K562 (cell line): ENCODE results near the gene KRTAP2-2. TPM values are rescaled to one million over a fixed set of nuclear protein-coding genes. Genes with fewer than 3 reads are reported as not detected.

ENCODE experiments used
- ATAC-seq: fragments of 200-7000 bp; cut with Tn5 transposase; 3 replicates; pipeline ENCODE4 v1.9.1; 2020; ENCODE audit warnings: moderate library complexity
- BruUV-seq: library from RNA; stranded (reverse); fragments of 400-500 nt; replicated peaks from 2 replicates; lab custom pipeline; 2021; lab: Mats Ljungman, UMichigan
- CTCF ChIA-PET: fragments of 300-600 bp; formaldehyde crosslinking; extraction: SDS; loops from one replicate; lab custom pipeline; 2021; ENCODE audit warnings: low intra/inter-chr PET ratio; lab: Yijun Ruan, JAX
- POLR2A ChIA-PET: fragments of 300-600, 350-650 bp; sonication (Branson Sonifier 250); formaldehyde crosslinking; extraction: SDS; loops from one replicate; lab custom pipeline; 2021; ENCODE audit warnings: antibody characterized with exemption, inconsistent platforms; lab: Yijun Ruan, JAX
- DNase-seq, 4 experiments: peaks; one replicate each; pipeline versions ENCODE4 v3.0.0 to v3.0.0-alpha.2; 2011 to 2018; ENCODE audit warnings: low spot score in 3 of 4, mixed read lengths in 3 of 4; ENCODE audit errors: extremely low read depth in 1 of 4
- FAIRE-seq: peaks from 2 replicates; lab custom pipeline; 2011; peaks lifted over from hg19 to GRCh38; lab: Jason Lieb, UNC
- H2AFZ ChIP-seq: 2 replicates; pipeline ENCODE4 v1.6.0; 2011; ENCODE audit warnings: low read depth, low read length, control low read depth, inconsistent platforms
- H3K27ac ChIP-seq: fragments of 200-600 bp; 3 replicates; pipeline ENCODE4 v1.8.0; 2011; ENCODE audit warnings: low read depth, mild to moderate bottlenecking, control low read depth, inconsistent platforms, low read length, moderate library complexity, mixed read lengths; ENCODE audit errors: extremely low read depth
- H3K27me3 ChIP-seq, 2 experiments: fragments of 300-600 bp in 1 of 2; 2 replicates in 1 of 2; 3 replicates in 1 of 2; pipeline versions ENCODE4 v1.6.0 to v1.8.0; 2011; ENCODE audit warnings: inconsistent platforms in 2 of 2, low read length in 2 of 2, mild to moderate bottlenecking in 1 of 2, mixed read lengths in 1 of 2, moderate library complexity in 1 of 2; ENCODE audit not compliant: control insufficient read depth in 2 of 2, insufficient read depth in 2 of 2
- H3K36me3 ChIP-seq: fragments of 300-600 bp; 3 replicates; pipeline ENCODE4 v1.8.0; 2011; ENCODE audit warnings: mild to moderate bottlenecking, low read length, inconsistent platforms; ENCODE audit not compliant: control insufficient read depth, insufficient read depth
- H3K4me1 ChIP-seq, 2 experiments: fragments of 200-600 bp in 1 of 2; replicated peaks in 1 of 2; 2 replicates in 1 of 2; 3 replicates in 1 of 2; pipeline versions ENCODE4 v1.5.1 to v1.8.0; 2011; ENCODE audit warnings: inconsistent platforms in 2 of 2, low read length in 2 of 2, mild to moderate bottlenecking in 1 of 2, mixed read lengths in 1 of 2, moderate library complexity in 1 of 2; ENCODE audit not compliant: control insufficient read depth in 2 of 2, insufficient read depth in 2 of 2
- H3K4me2 ChIP-seq: 2 replicates; pipeline ENCODE4 v1.6.1; 2011; ENCODE audit warnings: low read length, control low read depth, inconsistent platforms, mixed read lengths; ENCODE audit not compliant: insufficient read depth
- H3K4me3 ChIP-seq: fragments of 200-600 bp; sonication (generic), shearing (Covaris generic); 2 replicates; pipeline ENCODE4 v1.5.1; 2016; ENCODE audit warnings: control low read depth, inconsistent platforms
- H3K79me2 ChIP-seq: fragments of 200-600 bp; 3 replicates; pipeline ENCODE4 v1.8.0; 2011; ENCODE audit warnings: low read length, inconsistent platforms; ENCODE audit not compliant: control insufficient read depth, insufficient read depth
- H3K9ac ChIP-seq, 2 experiments: 2 replicates each; pipeline versions ENCODE4 v1.6.0 to v1.6.1; 2011; ENCODE audit warnings: low read depth in 2 of 2, low read length in 2 of 2, control low read depth in 1 of 2, inconsistent platforms in 1 of 2, mild to moderate bottlenecking in 1 of 2, mixed read lengths in 1 of 2; ENCODE audit not compliant: insufficient read depth in 1 of 2
- H3K9me1 ChIP-seq: one replicate; pipeline ENCODE4 v1.6.0; 2011; ENCODE audit warnings: inconsistent platforms, mild to moderate bottlenecking, low read length, moderate library complexity; ENCODE audit not compliant: control insufficient read depth, insufficient read depth
- H3K9me3 ChIP-seq: replicated peaks from 2 replicates; pipeline ENCODE4 v1.5.1; 2011; ENCODE audit warnings: low read depth, low read length, inconsistent platforms; ENCODE audit not compliant: control insufficient read depth, insufficient read depth
- H4K20me1 ChIP-seq: replicated peaks from 2 replicates; pipeline ENCODE4 v1.6.1; 2011; ENCODE audit warnings: low read length, inconsistent platforms, mixed read lengths; ENCODE audit not compliant: control insufficient read depth, insufficient read depth
- KDM2B ChIP-seq: fragments of 250-450 bp; sonication (Bioruptor Pico); IDR thresholded peaks from 2 replicates; pipeline ENCODE4 v1.8.0; 2021; ENCODE audit warnings: mild to moderate bottlenecking, moderate library complexity
- PTRF ChIP-seq: fragments of 450-650 bp; IDR thresholded peaks from 2 replicates; pipeline ENCODE4 v1.6.1; 2016; ENCODE audit warnings: mild to moderate bottlenecking, missing genetic modification characterization, missing compliant biosample characterization
- RBM39 ChIP-seq: fragments of 200-400 bp; formaldehyde crosslinking; optimal IDR thresholded peaks from 2 replicates; pipeline ENCODE3; 2018; ENCODE audit warnings: low read depth, low read length
- SREBF2 ChIP-seq: sonication (generic); formaldehyde crosslinking; IDR thresholded peaks from 2 replicates; pipeline ENCODE4 v1.4.0; 2020; ENCODE audit warnings: mild to moderate bottlenecking, missing genetic modification reagents
- ZNF253 ChIP-seq: fragments of 250-450 bp; sonication (Bioruptor Pico); conservative IDR thresholded peaks from 2 replicates; pipeline ENCODE4 v1.6.1; 2021; ENCODE audit warnings: mild to moderate bottlenecking
- ZNF408 ChIP-seq: fragments of 250-450 bp; sonication (Bioruptor Pico); IDR thresholded peaks from 2 replicates; pipeline ENCODE4 v1.4.0; 2020; ENCODE audit warnings: low read depth, mild to moderate bottlenecking, moderate library complexity
- in situ Hi-C: fragments of 300-500 bp; cut with MboI; formaldehyde crosslinking; loops from 4 replicates; pipeline ENCODE4 v1.15.0; 2018; ENCODE audit warnings: inconsistent platforms, mixed read lengths
- intact Hi-C: fragments of 100-400 bp; cut with micrococcal nuclease; formaldehyde crosslinking; loops from 2 replicates; pipeline ENCODE4 v1.14.2; 2022
- polyA plus RNA-seq, 8 experiments: library from polyadenylated mRNA; depleted of rRNA in 4 of 8; stranded (reverse) in 5 of 8; unstranded in 3 of 8; fragments of >200 nt; fragmentation: Nextera tagmentation in 2 of 8; fragmentation: Illumina TruSeq in 1 of 8; extraction: Ambion mirVana in 2 of 8; extraction: Trizol in 1 of 8; gene quantifications; 2 replicates each; pipeline versions ENCODE4 v1.2.1 to v1.2.3, GENCODE V29; 2011 to 2014; ENCODE audit warnings: inconsistent platforms in 1 of 8, missing spikeins in 1 of 8
- total RNA-seq, 7 experiments: library from RNA; depleted of rRNA in 6 of 7; stranded (reverse); fragments of >200 nt in 6 of 7; fragmentation: Illumina TruSeq in 2 of 7; extraction: Trizol in 2 of 7; gene quantifications; 2 replicates each; pipeline versions ENCODE4 v1.2.1 to v1.2.3, GENCODE V29; 2011 to 2021; ENCODE audit warnings: low replicate concordance in 1 of 7
- TF ChIP-seq, protein P1 (sequence below): IDR thresholded peaks from 3 replicates; pipeline ENCODE4 v1.6.1; 2011; ENCODE audit warnings: borderline replicate concordance, mild to moderate bottlenecking, moderate library complexity; ENCODE audit not compliant: insufficient read length; ENCODE audit errors: extremely low read depth

The KRTAP2-2 gene
- total and polyA plus RNA-seq, 9 of the 15 experiments (the other 6 are each of a cell fraction or from before 2014, with no cell fraction given) = not detected

- CTCF ChIA-PET = no interaction called here
- H2AFZ ChIP-seq = no peak overlapping the region
- 0 out of 5 replicates have a peak, but pooled peaks cover 0 to 3% of the 10 kb centered on the region in 2 experiments for H3K27me3 ChIP-seq
- intact Hi-C loops = no loop called here
- in situ Hi-C loops = no loop called here
- TF ChIP-seq PTRF (no peak), ZNF408 (CRISPR knock-in tag) (no peak), KDM2B (CRISPR knock-in tag) (no peak), ZNF253 (CRISPR knock-in tag) (no peak), RBM39 (no peak), SREBF2 (CRISPR knock-in tag) (no peak)
- TF ChIP-seq, protein P1, sequence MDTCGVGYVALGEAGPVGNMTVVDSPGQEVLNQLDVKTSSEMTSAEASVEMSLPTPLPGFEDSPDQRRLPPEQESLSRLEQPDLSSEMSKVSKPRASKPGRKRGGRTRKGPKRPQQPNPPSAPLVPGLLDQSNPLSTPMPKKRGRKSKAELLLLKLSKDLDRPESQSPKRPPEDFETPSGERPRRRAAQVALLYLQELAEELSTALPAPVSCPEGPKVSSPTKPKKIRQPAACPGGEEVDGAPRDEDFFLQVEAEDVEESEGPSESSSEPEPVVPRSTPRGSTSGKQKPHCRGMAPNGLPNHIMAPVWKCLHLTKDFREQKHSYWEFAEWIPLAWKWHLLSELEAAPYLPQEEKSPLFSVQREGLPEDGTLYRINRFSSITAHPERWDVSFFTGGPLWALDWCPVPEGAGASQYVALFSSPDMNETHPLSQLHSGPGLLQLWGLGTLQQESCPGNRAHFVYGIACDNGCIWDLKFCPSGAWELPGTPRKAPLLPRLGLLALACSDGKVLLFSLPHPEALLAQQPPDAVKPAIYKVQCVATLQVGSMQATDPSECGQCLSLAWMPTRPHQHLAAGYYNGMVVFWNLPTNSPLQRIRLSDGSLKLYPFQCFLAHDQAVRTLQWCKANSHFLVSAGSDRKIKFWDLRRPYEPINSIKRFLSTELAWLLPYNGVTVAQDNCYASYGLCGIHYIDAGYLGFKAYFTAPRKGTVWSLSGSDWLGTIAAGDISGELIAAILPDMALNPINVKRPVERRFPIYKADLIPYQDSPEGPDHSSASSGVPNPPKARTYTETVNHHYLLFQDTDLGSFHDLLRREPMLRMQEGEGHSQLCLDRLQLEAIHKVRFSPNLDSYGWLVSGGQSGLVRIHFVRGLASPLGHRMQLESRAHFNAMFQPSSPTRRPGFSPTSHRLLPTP = no peak
- TF ChIP-seq, all 486 proteins: peak for 0
- no TSS peak for BruUV-seq
- Histone ChIP-seq H3K79me2 (no peaks in the 10 kb centered on the region), H4K20me1 (no peaks in the 10 kb centered on the region), H3K4me1 (no peaks in the 10 kb centered on the region), H3K27ac (no peak overlapping the region), H3K9me1 (no peaks in the 10 kb centered on the region), H3K4me3 (no peak overlapping the region), H3K9me3 (no peaks in the 10 kb centered on the region), H3K9ac (no peak overlapping the region), H3K4me2 (no peak overlapping the region), H3K36me3 (no peaks in the 10 kb centered on the region)
- DNase-seq (no peak), FAIRE-seq (no peak), ATAC-seq (no peak)
- POLR2A ChIA-PET = interaction anchor here (0.6 to 1.0 kb wide), 2 partner anchors 8 to 37 kb away, joined by 3 read pairs; no protein-coding TSS in a partner anchor
These were observed 34.7 kb downstream of the KRTAP2-2 start for GRCh38 chr17:41020336-41020735.
